GM23338 (cell line): ENCODE data around the gene DNASE1L2. TPM values are rescaled to one million over a fixed set of nuclear protein-coding genes. Genes with fewer than 3 reads are reported as not detected.

ENCODE experiments used
- ATAC-seq: fragments of 200-7000 bp; cut with Tn5 transposase; 3 replicates; pipeline ENCODE4 v1.9.1; 2020
- DNase-seq: peaks from one replicate; pipeline ENCODE4 v3.0.0-alpha.2; 2015; ENCODE audit warnings: low spot score
- H2AFZ ChIP-seq: fragments of 200-600 bp; sonication (generic); 2 replicates; pipeline ENCODE4 v1.8.0; 2016; ENCODE audit warnings: antibody characterized with exemption, mild to moderate bottlenecking, moderate library complexity
- H3F3A ChIP-seq: fragments of 200-600 bp; sonication (generic); replicated peaks from 2 replicates; pipeline ENCODE4 v1.8.0; 2017; ENCODE audit warnings: antibody characterized with exemption, mixed run types, low read depth
- H3K27ac ChIP-seq: fragments of 200-600 bp; sonication (generic); 2 replicates; pipeline ENCODE4 v1.6.1; 2016; ENCODE audit warnings: low read depth
- H3K27me3 ChIP-seq: fragments of 200-600 bp; sonication (generic); 2 replicates; pipeline ENCODE4 v1.8.0; 2016; ENCODE audit warnings: mild to moderate bottlenecking, mixed run types, moderate library complexity; ENCODE audit not compliant: insufficient read depth
- H3K36me3 ChIP-seq: fragments of 200-600 bp; sonication (generic); 2 replicates; pipeline ENCODE4 v1.8.0; 2016; ENCODE audit warnings: mild to moderate bottlenecking; ENCODE audit not compliant: insufficient read depth
- H3K4me1 ChIP-seq: fragments of 200-600 bp; sonication (generic); 2 replicates; pipeline ENCODE4 v1.8.0; 2016; ENCODE audit warnings: mild to moderate bottlenecking, moderate library complexity; ENCODE audit not compliant: insufficient read depth
- H3K4me2 ChIP-seq: fragments of 200-600 bp; sonication (generic); 2 replicates; pipeline ENCODE4 v1.7.1; 2017; ENCODE audit warnings: mixed run types
- H3K4me3 ChIP-seq: fragments of 200-600 bp; sonication (generic); 2 replicates; pipeline ENCODE4 v1.6.1; 2016; ENCODE audit warnings: mixed run types
- H3K79me2 ChIP-seq: fragments of 200-600 bp; sonication (generic); replicated peaks from 2 replicates; pipeline ENCODE4 v1.8.0; 2017; ENCODE audit warnings: mild to moderate bottlenecking; ENCODE audit not compliant: insufficient read depth
- H3K9me2 ChIP-seq: fragments of 200-600 bp; sonication (generic); 2 replicates; pipeline ENCODE4 v1.8.0; 2017; ENCODE audit not compliant: insufficient read depth
- H4K20me1 ChIP-seq: fragments of 200-600 bp; sonication (generic); replicated peaks from 2 replicates; pipeline ENCODE4 v1.8.0; 2017; ENCODE audit warnings: mild to moderate bottlenecking; ENCODE audit not compliant: insufficient read depth
- H3K27ac Mint-ChIP-seq: 2 replicates; pipeline ENCODE4 v1.8.0; 2020; ENCODE audit warnings: inconsistent platforms, mild to moderate bottlenecking, moderate library complexity, mixed read lengths
- H3K27me3 Mint-ChIP-seq: 3 replicates; pipeline ENCODE4 v1.8.0; 2022; ENCODE audit warnings: low read depth, mild to moderate bottlenecking, moderate library complexity, mixed read lengths, inconsistent platforms; ENCODE audit not compliant: insufficient read depth, poor library complexity
- H3K36me3 Mint-ChIP-seq: 3 replicates; pipeline ENCODE4 v1.8.0; 2021; ENCODE audit warnings: low read depth, mild to moderate bottlenecking, inconsistent platforms, moderate library complexity, mixed read lengths
- H3K4me1 Mint-ChIP-seq: 3 replicates; pipeline ENCODE4 v1.8.0; 2020; ENCODE audit warnings: mild to moderate bottlenecking, inconsistent platforms, mixed read lengths
- H3K4me3 Mint-ChIP-seq: 3 replicates; pipeline ENCODE4 v1.8.0; 2021; ENCODE audit warnings: moderate library complexity, mild to moderate bottlenecking, inconsistent platforms, mixed read lengths
- H3K9me3 Mint-ChIP-seq: 3 replicates; pipeline ENCODE4 v1.8.0; 2020; ENCODE audit warnings: moderate library complexity, mild to moderate bottlenecking, inconsistent platforms, mixed read lengths
- STAT1 ChIP-seq: IDR thresholded peaks from one replicate; pipeline ENCODE4 v1.6.1; 2016; ENCODE audit warnings: antibody characterized with exemption; ENCODE audit not compliant: unreplicated experiment
- polyA plus RNA-seq: library from polyadenylated mRNA; unstranded; fragments of >200 nt; fragmentation: Nextera tagmentation; extraction: Ambion mirVana; gene quantifications from 2 replicates; pipeline ENCODE4 v1.2.1, GENCODE V29; 2016
- total RNA-seq: library from RNA; depleted of rRNA; stranded (reverse); fragments of >200 nt; shearing (Covaris generic); gene quantifications from 2 replicates; pipeline ENCODE4 v1.2.3, GENCODE V29; 2014
- TF ChIP-seq, protein P1 (sequence below), 2 experiments: fragments of 200-600 bp in 1 of 2; sonication (generic) in 1 of 2; conservative IDR thresholded peaks; 2 replicates each; pipeline versions ENCODE4 v1.5.1 to v1.6.1; 2016 to 2017; ENCODE audit warnings: antibody characterized with exemption in 2 of 2, low read depth in 2 of 2, mild to moderate bottlenecking in 2 of 2, moderate library complexity in 1 of 2
- TF ChIP-seq, protein P2 (sequence below): IDR thresholded peaks from 2 replicates; pipeline ENCODE4 v1.6.1; 2016; ENCODE audit warnings: antibody characterized with exemption
- TF ChIP-seq, protein P3 (sequence below): fragments of 250-450 bp; sonication (Bioruptor Pico); IDR thresholded peaks from 2 replicates; pipeline ENCODE4 v1.5.0; 2020; ENCODE audit warnings: mild to moderate bottlenecking, moderate library complexity
- TF ChIP-seq, protein P4 (sequence below): IDR thresholded peaks from one replicate; pipeline ENCODE4 v1.6.1; 2018; ENCODE audit warnings: antibody characterized with exemption; ENCODE audit not compliant: unreplicated experiment

DNASE1L2 gene
- total and polyA plus RNA-seq, 2 experiments from 2014 or later = 0.23 TPM; not detected in 1

DNA sequence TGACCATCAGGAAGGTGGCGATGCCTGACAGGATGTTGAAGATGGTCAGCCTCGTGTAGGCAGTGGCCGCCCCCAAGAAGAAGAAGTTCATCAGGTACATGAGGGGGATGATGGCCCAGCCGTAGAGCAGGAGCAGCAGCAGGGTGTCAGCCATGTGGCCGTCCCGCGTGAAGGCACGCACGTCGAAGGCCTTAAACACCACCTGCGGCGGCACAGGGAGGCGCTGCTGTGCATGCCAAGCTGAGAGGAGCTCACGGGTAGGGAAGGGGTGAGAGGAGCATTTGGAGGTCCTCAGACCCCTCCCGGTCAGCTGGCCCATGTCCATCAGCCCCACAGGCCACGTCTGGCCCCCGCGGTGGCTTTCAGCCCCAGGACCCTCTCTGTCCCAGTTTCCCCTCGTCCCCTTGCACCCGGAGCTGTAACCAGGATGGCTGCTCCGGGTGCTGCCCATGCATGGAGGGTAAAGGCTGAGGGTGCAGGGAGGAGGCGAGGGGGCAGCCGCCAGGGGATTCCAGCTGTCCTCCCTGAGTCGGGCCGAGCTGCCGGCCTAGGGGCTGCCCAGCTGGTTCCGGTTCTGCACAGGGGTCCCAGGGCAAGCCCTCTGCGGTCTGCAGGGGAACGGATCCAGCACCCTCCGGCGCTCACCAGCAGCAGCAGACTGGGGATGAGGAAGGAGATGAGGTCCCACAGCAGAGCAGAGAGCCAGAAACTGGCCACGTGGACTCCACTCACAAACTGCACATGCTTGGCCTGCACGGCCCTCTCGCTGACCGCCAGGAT, 48.7 kb downstream of the DNASE1L2 start:
- no peak overlapping the region for H3K4me3 ChIP-seq
- no peaks in the 10 kb centered on the region for H3K36me3 ChIP-seq
- no peaks in the 10 kb centered on the region for H3F3A ChIP-seq
- TF ChIP-seq, protein P1, sequence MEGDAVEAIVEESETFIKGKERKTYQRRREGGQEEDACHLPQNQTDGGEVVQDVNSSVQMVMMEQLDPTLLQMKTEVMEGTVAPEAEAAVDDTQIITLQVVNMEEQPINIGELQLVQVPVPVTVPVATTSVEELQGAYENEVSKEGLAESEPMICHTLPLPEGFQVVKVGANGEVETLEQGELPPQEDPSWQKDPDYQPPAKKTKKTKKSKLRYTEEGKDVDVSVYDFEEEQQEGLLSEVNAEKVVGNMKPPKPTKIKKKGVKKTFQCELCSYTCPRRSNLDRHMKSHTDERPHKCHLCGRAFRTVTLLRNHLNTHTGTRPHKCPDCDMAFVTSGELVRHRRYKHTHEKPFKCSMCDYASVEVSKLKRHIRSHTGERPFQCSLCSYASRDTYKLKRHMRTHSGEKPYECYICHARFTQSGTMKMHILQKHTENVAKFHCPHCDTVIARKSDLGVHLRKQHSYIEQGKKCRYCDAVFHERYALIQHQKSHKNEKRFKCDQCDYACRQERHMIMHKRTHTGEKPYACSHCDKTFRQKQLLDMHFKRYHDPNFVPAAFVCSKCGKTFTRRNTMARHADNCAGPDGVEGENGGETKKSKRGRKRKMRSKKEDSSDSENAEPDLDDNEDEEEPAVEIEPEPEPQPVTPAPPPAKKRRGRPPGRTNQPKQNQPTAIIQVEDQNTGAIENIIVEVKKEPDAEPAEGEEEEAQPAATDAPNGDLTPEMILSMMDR (conservative IDR thresholded peaks at IDR 0.05; ENCODE audit: low read depth in 2 of 2) = peak in 1 of 2 experiments; percentile 48; a peak in 2 of 4 replicates
- TF ChIP-seq, protein P2, sequence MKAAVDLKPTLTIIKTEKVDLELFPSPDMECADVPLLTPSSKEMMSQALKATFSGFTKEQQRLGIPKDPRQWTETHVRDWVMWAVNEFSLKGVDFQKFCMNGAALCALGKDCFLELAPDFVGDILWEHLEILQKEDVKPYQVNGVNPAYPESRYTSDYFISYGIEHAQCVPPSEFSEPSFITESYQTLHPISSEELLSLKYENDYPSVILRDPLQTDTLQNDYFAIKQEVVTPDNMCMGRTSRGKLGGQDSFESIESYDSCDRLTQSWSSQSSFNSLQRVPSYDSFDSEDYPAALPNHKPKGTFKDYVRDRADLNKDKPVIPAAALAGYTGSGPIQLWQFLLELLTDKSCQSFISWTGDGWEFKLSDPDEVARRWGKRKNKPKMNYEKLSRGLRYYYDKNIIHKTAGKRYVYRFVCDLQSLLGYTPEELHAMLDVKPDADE = no peak
- H3K4me2 ChIP-seq = no peak overlapping the region
- no peaks in the 10 kb centered on the region for H3K79me2 ChIP-seq
- no peak overlapping the region for H2AFZ ChIP-seq
- no peak overlapping the region for H3K27ac ChIP-seq
- no peaks in the 10 kb centered on the region for H3K4me1 ChIP-seq
- Mint-ChIP-seq H3K4me1 (no peaks in the 10 kb centered on the region), H3K36me3 (no peaks in the 10 kb centered on the region; the same call in 2 of the 3 replicates), H3K9me3 (no peaks in the 10 kb centered on the region), H3K27me3 (peaks cover 7% of the 10 kb centered on the region), H3K27ac (no peak overlapping the region), H3K4me3 (no peak overlapping the region; the same call in 2 of the 3 replicates)
- no peak for DNase-seq
- H4K20me1 ChIP-seq = no peaks in the 10 kb centered on the region; the same call in 1 of the 2 replicates
- peak; percentile 19 for ATAC-seq
- no peaks in the 10 kb centered on the region for H3K9me2 ChIP-seq
- no peaks in the 10 kb centered on the region for H3K27me3 ChIP-seq

DNA sequence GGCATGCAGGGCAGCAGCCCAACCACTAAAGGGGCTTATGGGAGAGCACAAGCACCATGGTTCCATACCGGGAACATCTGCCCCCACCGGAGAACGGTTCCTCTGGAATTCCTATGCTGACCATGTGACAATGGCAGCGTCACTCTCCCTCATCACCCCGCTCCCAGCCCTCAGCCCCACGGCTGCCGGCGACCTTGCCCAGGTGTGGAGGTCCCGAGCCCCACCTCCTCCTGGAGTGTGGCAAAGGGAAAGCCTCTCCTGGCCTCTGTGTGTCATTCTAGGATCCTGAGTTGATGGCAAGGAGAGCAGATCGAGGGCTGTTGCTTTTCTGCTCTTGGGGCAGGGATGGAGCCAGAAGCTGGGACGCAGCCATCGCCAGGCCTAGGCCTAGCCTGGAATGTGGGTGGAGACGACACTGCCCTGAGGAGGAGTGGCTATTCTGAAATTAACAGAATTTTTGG, 49.5 kb downstream of the DNASE1L2 start:
- Mint-ChIP-seq H3K9me3 (no peaks in the 10 kb centered on the region), H3K4me3 (no peak overlapping the region), H3K27ac (no peak overlapping the region), H3K36me3 (no peaks in the 10 kb centered on the region; the same call in 2 of the 3 replicates), H3K4me1 (no peaks in the 10 kb centered on the region), H3K27me3 (peaks cover 6% of the 10 kb centered on the region)
- no peaks in the 10 kb centered on the region for H3K79me2 ChIP-seq
- no peak overlapping the region for H3K4me2 ChIP-seq
- H4K20me1 ChIP-seq = no peaks in the 10 kb centered on the region; the same call in 1 of the 2 replicates
- H3K9me2 ChIP-seq = no peaks in the 10 kb centered on the region
- no peaks in the 10 kb centered on the region for H3F3A ChIP-seq
- H3K36me3 ChIP-seq = no peaks in the 10 kb centered on the region
- DNase-seq = no peak
- no peak overlapping the region for H2AFZ ChIP-seq
- H3K4me1 ChIP-seq = no peaks in the 10 kb centered on the region
- no peak overlapping the region for H3K27ac ChIP-seq
- no peaks in the 10 kb centered on the region for H3K27me3 ChIP-seq
- ATAC-seq = no peak
- no peak overlapping the region for H3K4me3 ChIP-seq
- TF ChIP-seq, protein P3, sequence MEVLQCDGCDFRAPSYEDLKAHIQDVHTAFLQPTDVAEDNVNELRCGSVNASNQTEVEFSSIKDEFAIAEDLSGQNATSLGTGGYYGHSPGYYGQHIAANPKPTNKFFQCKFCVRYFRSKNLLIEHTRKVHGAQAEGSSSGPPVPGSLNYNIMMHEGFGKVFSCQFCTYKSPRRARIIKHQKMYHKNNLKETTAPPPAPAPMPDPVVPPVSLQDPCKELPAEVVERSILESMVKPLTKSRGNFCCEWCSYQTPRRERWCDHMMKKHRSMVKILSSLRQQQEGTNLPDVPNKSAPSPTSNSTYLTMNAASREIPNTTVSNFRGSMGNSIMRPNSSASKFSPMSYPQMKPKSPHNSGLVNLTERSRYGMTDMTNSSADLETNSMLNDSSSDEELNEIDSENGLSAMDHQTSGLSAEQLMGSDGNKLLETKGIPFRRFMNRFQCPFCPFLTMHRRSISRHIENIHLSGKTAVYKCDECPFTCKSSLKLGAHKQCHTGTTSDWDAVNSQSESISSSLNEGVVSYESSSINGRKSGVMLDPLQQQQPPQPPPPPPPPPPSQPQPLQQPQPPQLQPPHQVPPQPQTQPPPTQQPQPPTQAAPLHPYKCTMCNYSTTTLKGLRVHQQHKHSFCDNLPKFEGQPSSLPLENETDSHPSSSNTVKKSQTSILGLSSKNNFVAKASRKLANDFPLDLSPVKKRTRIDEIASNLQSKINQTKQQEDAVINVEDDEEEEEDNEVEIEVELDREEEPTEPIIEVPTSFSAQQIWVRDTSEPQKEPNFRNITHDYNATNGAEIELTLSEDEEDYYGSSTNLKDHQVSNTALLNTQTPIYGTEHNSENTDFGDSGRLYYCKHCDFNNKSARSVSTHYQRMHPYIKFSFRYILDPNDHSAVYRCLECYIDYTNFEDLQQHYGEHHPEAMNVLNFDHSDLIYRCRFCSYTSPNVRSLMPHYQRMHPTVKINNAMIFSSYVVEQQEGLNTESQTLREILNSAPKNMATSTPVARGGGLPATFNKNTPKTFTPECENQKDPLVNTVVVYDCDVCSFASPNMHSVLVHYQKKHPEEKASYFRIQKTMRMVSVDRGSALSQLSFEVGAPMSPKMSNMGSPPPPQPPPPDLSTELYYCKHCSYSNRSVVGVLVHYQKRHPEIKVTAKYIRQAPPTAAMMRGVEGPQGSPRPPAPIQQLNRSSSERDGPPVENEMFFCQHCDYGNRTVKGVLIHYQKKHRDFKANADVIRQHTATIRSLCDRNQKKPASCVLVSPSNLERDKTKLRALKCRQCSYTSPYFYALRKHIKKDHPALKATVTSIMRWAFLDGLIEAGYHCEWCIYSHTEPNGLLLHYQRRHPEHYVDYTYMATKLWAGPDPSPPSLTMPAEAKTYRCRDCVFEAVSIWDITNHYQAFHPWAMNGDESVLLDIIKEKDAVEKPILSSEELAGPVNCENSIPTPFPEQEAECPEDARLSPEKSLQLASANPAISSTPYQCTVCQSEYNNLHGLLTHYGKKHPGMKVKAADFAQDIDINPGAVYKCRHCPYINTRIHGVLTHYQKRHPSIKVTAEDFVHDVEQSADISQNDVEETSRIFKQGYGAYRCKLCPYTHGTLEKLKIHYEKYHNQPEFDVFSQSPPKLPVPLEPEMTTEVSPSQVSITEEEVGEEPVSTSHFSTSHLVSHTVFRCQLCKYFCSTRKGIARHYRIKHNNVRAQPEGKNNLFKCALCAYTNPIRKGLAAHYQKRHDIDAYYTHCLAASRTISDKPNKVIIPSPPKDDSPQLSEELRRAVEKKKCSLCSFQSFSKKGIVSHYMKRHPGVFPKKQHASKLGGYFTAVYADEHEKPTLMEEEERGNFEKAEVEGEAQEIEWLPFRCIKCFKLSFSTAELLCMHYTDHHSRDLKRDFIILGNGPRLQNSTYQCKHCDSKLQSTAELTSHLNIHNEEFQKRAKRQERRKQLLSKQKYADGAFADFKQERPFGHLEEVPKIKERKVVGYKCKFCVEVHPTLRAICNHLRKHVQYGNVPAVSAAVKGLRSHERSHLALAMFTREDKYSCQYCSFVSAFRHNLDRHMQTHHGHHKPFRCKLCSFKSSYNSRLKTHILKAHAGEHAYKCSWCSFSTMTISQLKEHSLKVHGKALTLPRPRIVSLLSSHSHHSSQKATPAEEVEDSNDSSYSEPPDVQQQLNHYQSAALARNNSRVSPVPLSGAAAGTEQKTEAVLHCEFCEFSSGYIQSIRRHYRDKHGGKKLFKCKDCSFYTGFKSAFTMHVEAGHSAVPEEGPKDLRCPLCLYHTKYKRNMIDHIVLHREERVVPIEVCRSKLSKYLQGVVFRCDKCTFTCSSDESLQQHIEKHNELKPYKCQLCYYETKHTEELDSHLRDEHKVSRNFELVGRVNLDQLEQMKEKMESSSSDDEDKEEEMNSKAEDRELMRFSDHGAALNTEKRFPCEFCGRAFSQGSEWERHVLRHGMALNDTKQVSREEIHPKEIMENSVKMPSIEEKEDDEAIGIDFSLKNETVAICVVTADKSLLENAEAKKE (CRISPR knock-in tag) = no peak
- TF ChIP-seq, protein P4, sequence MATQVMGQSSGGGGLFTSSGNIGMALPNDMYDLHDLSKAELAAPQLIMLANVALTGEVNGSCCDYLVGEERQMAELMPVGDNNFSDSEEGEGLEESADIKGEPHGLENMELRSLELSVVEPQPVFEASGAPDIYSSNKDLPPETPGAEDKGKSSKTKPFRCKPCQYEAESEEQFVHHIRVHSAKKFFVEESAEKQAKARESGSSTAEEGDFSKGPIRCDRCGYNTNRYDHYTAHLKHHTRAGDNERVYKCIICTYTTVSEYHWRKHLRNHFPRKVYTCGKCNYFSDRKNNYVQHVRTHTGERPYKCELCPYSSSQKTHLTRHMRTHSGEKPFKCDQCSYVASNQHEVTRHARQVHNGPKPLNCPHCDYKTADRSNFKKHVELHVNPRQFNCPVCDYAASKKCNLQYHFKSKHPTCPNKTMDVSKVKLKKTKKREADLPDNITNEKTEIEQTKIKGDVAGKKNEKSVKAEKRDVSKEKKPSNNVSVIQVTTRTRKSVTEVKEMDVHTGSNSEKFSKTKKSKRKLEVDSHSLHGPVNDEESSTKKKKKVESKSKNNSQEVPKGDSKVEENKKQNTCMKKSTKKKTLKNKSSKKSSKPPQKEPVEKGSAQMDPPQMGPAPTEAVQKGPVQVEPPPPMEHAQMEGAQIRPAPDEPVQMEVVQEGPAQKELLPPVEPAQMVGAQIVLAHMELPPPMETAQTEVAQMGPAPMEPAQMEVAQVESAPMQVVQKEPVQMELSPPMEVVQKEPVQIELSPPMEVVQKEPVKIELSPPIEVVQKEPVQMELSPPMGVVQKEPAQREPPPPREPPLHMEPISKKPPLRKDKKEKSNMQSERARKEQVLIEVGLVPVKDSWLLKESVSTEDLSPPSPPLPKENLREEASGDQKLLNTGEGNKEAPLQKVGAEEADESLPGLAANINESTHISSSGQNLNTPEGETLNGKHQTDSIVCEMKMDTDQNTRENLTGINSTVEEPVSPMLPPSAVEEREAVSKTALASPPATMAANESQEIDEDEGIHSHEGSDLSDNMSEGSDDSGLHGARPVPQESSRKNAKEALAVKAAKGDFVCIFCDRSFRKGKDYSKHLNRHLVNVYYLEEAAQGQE = no peak
- no peak for TF ChIP-seq STAT1
- TF ChIP-seq, protein P2 = no peak
